MG63 (cell line): ENCODE measurements around the gene CCDC15. TPM values are rescaled to one million over a fixed set of nuclear protein-coding genes. Genes with fewer than 3 reads are reported as not detected.
"Not testable (repeated sequence)": the region's sequence is repeated elsewhere in the genome, so short reads cannot be mapped to it uniquely, and the experiment has no call there.

Experiments used
- DNase-seq: peaks from one replicate; pipeline ENCODE4 v3.0.0-alpha.2; 2020
- H3K27me3 ChIP-seq: fragments of 250-450 bp; sonication (Bioruptor Pico); 2 replicates; pipeline ENCODE4 v1.5.1; 2020; ENCODE audit warnings: mild to moderate bottlenecking, moderate library complexity
- H3K36me3 ChIP-seq: fragments of 250-450 bp; sonication (Bioruptor Pico); 2 replicates; pipeline ENCODE4 v1.5.1; 2020; ENCODE audit warnings: mild to moderate bottlenecking, moderate library complexity
- H3K4me3 ChIP-seq: fragments of 250-450 bp; sonication (Bioruptor Pico); 2 replicates; pipeline ENCODE4 v1.5.1; 2020; ENCODE audit warnings: mild to moderate bottlenecking, moderate library complexity
- H3K9me3 ChIP-seq: fragments of 250-450 bp; sonication (Bioruptor Pico); 2 replicates; pipeline ENCODE4 v1.5.1; 2020; ENCODE audit warnings: mild to moderate bottlenecking, moderate library complexity
- total RNA-seq: library from RNA; depleted of rRNA; stranded (reverse); fragments of >200 nt; shearing (Covaris generic); gene quantifications from 2 replicates; pipeline ENCODE4 v1.2.3, GENCODE V29; 2014; ENCODE audit warnings: low replicate concordance

Gene CCDC15
- total RNA-seq, 1 experiment from 2014 or later = 1.5 TPM

- DNase-seq = no peak
- Histone ChIP-seq H3K27me3 (no peaks in the 10 kb centered on the region), H3K4me3 (no peak overlapping the region), H3K9me3 (no peaks in the 10 kb centered on the region), H3K36me3 (peaks cover 4% of the 10 kb centered on the region; the same call in 1 of the 2 replicates)
Measured at GRCh38 chr11:124971810-124972209, 17.8 kb downstream of the CCDC15 start.

DNA sequence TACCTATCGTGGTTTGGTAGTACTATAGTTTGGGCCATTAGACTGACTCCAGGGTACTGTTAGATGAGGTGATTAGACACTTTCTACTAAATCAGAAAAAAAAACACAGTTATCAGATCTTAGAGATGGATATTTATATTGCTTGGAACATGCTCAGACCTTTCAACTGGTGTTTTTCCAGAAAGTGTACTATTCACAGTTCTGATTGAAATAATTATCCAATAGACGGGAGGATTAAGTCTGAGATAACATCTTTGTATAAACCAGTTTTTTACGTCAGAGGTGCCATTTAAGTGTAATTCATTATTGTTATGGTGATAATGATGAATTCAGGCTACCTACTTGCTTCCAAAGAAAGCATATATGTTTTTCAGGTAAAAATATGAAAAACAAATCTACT is 22.5 kb downstream of the CCDC15 start:
- Histone ChIP-seq H3K4me3 (no peak overlapping the region), H3K9me3 (peaks cover 9% of the 10 kb centered on the region), H3K36me3 (peaks cover 25% of the 10 kb centered on the region), H3K27me3 (no peaks in the 10 kb centered on the region)
- DNase-seq = no peak

GRCh38 chr11:124977006-124977405 is 23.0 kb downstream of the CCDC15 start:
- Histone ChIP-seq H3K27me3 (no peaks in the 10 kb centered on the region), H3K9me3 (peaks cover 9% of the 10 kb centered on the region), H3K4me3 (no peak overlapping the region), H3K36me3 (peaks cover 25% of the 10 kb centered on the region)
- no peak for DNase-seq

DNA sequence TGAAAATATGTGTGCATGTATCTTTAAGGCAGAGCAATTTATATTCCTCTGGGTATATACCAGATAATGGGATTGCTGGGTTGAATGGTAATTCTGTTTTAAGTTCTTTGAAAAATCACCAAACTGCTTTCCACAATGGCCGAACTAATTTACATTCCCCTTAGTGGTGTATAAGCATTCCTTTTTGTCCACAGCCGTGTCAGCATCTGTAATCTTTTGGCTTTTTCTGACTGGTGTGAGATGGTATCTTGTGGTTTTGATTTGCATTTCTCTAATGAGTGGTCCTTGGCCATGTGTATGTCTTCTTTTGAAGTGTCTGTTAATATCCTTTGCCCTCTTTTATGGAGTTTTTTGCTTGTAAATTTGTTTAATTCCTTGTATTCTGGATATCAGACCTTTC is 24.3 kb downstream of the CCDC15 start:
- H3K36me3 ChIP-seq = peaks cover 33% of the 10 kb centered on the region
- peaks cover 16% of the 10 kb centered on the region for H3K9me3 ChIP-seq

DNA sequence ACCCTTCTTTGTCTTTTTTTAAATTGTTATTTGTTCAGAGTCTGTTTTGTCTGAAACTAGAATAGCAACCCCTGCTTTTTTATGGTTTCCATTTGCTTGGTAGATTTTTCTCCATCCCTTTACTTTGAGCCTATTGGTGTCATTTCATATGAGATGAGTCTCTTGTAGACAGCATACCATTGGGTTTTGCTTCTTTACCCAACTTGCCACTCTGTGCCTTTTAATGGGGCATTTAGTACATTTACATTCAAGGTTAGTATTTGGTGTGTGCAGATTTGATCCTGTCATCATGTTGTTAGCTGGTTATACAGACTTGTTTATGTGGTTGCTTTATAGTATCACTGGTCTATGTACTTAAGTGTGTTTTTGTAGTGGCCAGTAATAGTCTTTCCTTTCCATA is 28.0 kb downstream of the CCDC15 start:
- no peaks in the 10 kb centered on the region for H3K27me3 ChIP-seq
- no peak for DNase-seq
- peaks cover 33% of the 10 kb centered on the region for H3K36me3 ChIP-seq
- no peak overlapping the region for H3K4me3 ChIP-seq
- peaks cover 16% of the 10 kb centered on the region for H3K9me3 ChIP-seq

More for the DNA sequence above, 24.3 kb downstream of the CCDC15 start:
- no peak for DNase-seq
- Histone ChIP-seq H3K4me3 (no peak overlapping the region), H3K27me3 (no peaks in the 10 kb centered on the region)

DNA sequence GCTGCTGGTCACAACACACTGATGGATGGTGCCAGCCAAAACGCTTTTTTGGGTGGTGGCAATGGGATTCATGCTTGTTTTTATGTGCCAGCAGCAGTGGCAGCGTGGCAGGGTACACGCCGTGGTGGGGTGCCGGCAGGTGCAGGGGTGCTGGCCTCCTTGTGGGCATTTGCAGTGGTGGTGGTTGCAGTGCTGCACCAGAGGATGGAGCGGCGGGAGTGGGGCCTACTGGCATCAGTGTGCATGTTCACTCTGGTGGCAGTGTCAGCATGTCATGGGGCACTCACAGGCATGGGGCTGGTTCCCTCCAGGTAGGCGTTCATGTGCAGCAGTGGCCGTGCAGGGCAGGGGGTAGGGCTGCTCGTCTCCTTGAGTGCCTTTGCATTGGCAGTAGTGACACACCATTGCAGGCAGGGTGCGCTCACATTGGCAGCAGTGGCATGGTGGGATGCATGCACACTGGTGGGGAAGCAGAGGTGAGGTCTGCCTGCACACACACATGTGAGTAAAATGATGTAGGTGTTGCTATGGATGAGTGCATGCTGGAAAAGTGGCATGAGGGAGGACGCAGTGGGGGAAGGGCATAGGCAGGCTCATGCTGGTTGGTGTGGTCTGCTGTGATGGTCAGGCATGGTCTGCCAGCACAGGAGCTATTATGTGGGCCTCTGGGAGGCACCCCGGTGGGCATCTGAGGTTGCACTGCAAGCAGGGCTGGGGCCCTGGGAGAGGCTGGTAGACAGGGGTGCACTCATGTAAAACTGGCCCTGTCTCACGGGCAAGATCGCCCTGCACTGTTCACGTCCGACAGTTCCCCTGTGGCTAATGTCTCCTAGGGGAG is 29.9 kb downstream of the CCDC15 start:
- peaks cover 15% of the 10 kb centered on the region for H3K9me3 ChIP-seq
- H3K36me3 ChIP-seq = peaks cover 28% of the 10 kb centered on the region
- no peak for DNase-seq
- no peak overlapping the region for H3K4me3 ChIP-seq
- H3K27me3 ChIP-seq = no peaks in the 10 kb centered on the region

DNA sequence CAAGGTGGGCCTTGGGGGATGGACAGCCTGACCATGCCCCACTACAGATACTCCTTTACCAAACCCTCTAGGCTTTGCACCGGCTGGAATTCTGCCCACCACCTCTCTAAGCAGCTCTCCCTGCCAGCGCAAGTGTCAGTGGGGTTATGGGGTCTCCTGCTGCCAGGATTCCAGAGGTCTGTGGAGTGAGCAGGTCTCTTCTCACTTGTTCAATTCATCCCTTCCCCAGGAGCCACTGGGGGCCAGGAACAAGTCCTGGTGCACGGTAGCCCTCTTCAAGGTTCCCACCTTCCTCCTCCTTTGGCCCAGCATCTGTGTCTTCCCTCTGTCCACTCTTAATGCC is 30.5 kb downstream of the CCDC15 start:
- peaks cover 27% of the 10 kb centered on the region for H3K36me3 ChIP-seq
- H3K27me3 ChIP-seq = no peaks in the 10 kb centered on the region
- DNase-seq = no peak
- H3K9me3 ChIP-seq = peaks cover 15% of the 10 kb centered on the region
- H3K4me3 ChIP-seq = no peak overlapping the region

- Histone ChIP-seq H3K27me3 (no peaks in the 10 kb centered on the region), H3K9me3 (peaks cover 7% of the 10 kb centered on the region), H3K36me3 (peaks cover 16% of the 10 kb centered on the region), H3K4me3 (no peak overlapping the region)
- no peak for DNase-seq
Measured at GRCh38 chr11:124987096-124987495, 33.1 kb downstream of the CCDC15 start.

DNA sequence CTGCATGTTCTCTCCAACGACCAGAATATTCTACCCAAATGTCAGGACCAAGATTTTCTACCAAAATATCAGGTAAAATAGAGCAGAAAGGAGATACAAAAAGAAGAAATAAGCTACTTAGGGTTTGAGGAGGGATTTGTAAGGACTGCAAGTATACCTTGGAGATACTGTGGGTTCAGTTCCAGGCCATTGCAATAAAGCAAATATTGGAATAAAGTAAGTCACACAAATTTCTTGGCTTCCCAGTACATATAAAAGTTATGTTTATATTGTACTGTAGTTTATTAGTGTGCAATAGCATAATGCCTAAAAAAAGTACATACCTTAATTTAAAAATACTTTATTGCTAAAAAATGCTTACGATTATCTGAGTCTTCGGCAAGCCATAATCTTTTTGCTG is 34.1 kb downstream of the CCDC15 start:
- Histone ChIP-seq H3K27me3 (no peaks in the 10 kb centered on the region), H3K4me3 (no peak overlapping the region), H3K9me3 (peaks cover under 1% of the 10 kb centered on the region), H3K36me3 (peaks cover 13% of the 10 kb centered on the region)
- no peak for DNase-seq

GRCh38 chr11:125001079-125001778 is 47.2 kb downstream of the CCDC15 start:
- peaks cover 2% of the 10 kb centered on the region for H3K9me3 ChIP-seq
- no peak overlapping the region for H3K4me3 ChIP-seq
- H3K36me3 ChIP-seq = peaks cover 15% of the 10 kb centered on the region
- DNase-seq = no peak
- H3K27me3 ChIP-seq = no peaks in the 10 kb centered on the region

DNA sequence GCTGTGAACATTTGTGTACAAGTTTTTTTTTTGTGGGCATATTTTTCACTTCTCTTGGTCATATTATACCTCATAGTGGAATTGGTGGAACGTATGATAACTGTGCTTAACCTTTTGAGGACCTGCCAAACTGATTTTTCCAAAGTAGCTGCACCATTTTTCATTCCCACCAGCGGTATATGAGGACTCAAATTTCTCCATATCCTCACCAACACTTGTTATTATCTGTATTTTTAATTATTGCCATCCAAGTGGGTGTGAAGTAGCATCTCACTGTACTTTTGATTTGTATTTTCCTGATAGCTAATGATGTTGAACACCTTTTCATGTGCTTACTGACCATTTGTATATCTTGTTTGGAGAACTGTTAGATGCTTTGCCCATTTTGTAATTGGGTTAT is 47.8 kb downstream of the CCDC15 start:
- no peak for DNase-seq
- no peaks in the 10 kb centered on the region for H3K27me3 ChIP-seq
- H3K9me3 ChIP-seq = peaks cover 2% of the 10 kb centered on the region
- H3K36me3 ChIP-seq = peaks cover 20% of the 10 kb centered on the region
- H3K4me3 ChIP-seq = no peak overlapping the region

- DNase-seq = no peak
- peaks cover 2% of the 10 kb centered on the region for H3K9me3 ChIP-seq
- H3K36me3 ChIP-seq = peaks cover 20% of the 10 kb centered on the region
- H3K27me3 ChIP-seq = no peaks in the 10 kb centered on the region
- no peak overlapping the region for H3K4me3 ChIP-seq
Measured at GRCh38 chr11:125005491-125005890, 51.5 kb downstream of the CCDC15 start.

DNA sequence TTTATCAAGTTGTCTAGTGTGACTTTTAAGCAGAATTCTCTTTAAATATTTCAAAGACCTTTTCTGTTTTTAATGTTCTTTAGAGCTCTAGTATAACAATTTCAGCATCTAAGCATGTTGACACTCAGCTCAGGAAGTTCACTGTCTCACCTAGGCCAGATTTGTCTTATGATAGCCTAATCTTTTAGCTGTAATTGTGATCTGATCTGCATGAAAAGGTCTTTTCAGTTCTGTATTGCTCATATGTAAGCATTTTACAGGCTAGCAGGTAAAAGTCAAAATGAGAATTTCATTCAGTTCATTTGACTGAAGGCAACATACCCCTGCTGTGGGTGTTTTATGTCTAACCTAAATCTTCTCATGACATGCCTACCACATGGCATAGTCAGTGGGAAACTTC is 62.4 kb downstream of the CCDC15 start:
- Histone ChIP-seq H3K36me3 (peaks cover 2% of the 10 kb centered on the region), H3K4me3 (no peak overlapping the region), H3K27me3 (no peaks in the 10 kb centered on the region), H3K9me3 (peaks cover 2% of the 10 kb centered on the region; the same call in 1 of the 2 replicates)
- DNase-seq = no peak

- no peaks in the 10 kb centered on the region for H3K36me3 ChIP-seq
- DNase-seq = no peak
- no peak overlapping the region for H3K4me3 ChIP-seq
- no peaks in the 10 kb centered on the region; the same call in 1 of the 2 replicates for H3K9me3 ChIP-seq
- no peaks in the 10 kb centered on the region for H3K27me3 ChIP-seq
Measured at GRCh38 chr11:125020342-125020741, 66.3 kb downstream of the CCDC15 start.

DNA sequence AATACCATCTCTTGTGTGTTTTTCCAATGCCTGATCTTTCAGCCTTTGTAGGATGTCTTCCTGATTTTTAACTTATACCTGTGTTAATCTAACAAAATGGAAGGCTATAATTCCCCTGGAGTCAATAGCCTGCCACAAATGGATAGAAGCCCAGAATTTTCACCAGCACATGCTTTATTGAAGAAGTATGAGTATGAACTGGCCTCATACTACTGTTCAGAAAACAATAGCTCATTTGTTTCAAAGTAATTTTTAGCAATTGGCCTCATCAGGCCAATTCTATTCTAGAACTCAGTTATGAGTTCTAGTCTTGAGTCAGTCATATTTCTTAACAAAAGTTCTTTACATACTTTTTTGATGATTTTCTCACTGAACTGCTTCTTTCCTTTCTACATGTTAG is 68.5 kb downstream of the CCDC15 start:
- Histone ChIP-seq H3K4me3 (no peak overlapping the region), H3K27me3 (no peaks in the 10 kb centered on the region), H3K9me3 (no peaks in the 10 kb centered on the region), H3K36me3 (no peaks in the 10 kb centered on the region)
- DNase-seq = no peak

GRCh38 chr11:125025968-125026367 is 72.0 kb downstream of the CCDC15 start:
- no peak for DNase-seq
- H3K9me3 ChIP-seq = 0 out of 2 replicates have a peak, but pooled peaks cover 4% of the 10 kb centered on the region
- no peaks in the 10 kb centered on the region for H3K27me3 ChIP-seq
- no peaks in the 10 kb centered on the region; the same call in 1 of the 2 replicates for H3K36me3 ChIP-seq
- no peak overlapping the region for H3K4me3 ChIP-seq

GRCh38 chr11:125029431-125029830 is 75.4 kb downstream of the CCDC15 start:
- not testable (repeated sequence) for H3K36me3 ChIP-seq, H3K9me3 ChIP-seq, DNase-seq, H3K27me3 ChIP-seq, H3K4me3 ChIP-seq

DNA sequence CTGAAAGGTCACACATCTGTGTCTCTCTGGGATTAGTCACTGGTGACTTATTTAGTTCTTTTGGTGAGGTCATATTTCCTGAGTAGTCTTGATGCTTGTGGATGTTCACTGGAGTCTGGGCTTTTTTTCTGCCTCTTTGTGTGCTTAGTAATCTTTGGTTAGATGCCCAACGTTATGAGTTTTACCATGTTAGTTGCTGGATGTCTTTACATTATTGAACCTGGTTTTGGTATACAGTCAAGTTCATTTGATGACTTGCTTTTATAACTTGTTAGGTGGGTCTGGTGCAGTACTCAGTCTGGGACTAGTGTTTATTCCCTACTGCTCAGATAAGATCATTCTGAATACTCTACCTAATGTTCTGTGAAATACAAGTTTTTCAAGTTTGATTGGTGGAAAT is 82.9 kb downstream of the CCDC15 start:
- Histone ChIP-seq H3K4me3 (no peak overlapping the region), H3K36me3 (0 out of 2 replicates have a peak, but pooled peaks cover 5% of the 10 kb centered on the region), H3K9me3 (peaks cover 5% of the 10 kb centered on the region; the same call in 1 of the 2 replicates), H3K27me3 (no peaks in the 10 kb centered on the region)
- peak; percentile 5 for DNase-seq
